ENCODE measurements around the gene ZNF554.
"Not testable (repeated sequence)": the region's sequence is repeated elsewhere in the genome, so short reads cannot be mapped to it uniquely, and the experiment has no call there.

The ZNF554 gene

GRCh38 chr19:2816641-2817040 lies 3.0 kb upstream of the ZNF554 start:
- peaks cover 24% of the 10 kb centered on the region for H3K36me3 ChIP-seq (ENCODE audit: control insufficient read depth, insufficient read depth, low read length)
- WGBS (ENCODE audit: insufficient coverage, insufficient read length): no CpG with 5 or more reads among the region's 16 CpGs
- H3K4me1 ChIP-seq (ENCODE audit: control insufficient read depth, insufficient read depth, low read length): no peaks in the 10 kb centered on the region
- H3K27me3 ChIP-seq (ENCODE audit: control insufficient read depth, insufficient read depth, low read length): no peaks in the 10 kb centered on the region
- H3K9me3 ChIP-seq (ENCODE audit: control insufficient read depth, insufficient read depth, low read length): no peaks in the 10 kb centered on the region
- no peak for DNase-seq (ENCODE audit: low read depth, low spot score)
- H3K27ac ChIP-seq (ENCODE audit: low read length): no peak overlapping the region
- no peak overlapping the region; the same call in 1 of the 2 replicates for H3K4me3 ChIP-seq (ENCODE audit: low read length)

GRCh38 chr19:2817237-2817829 lies 2.3 kb upstream of the ZNF554 start:
- not testable (repeated sequence) for H3K4me3 ChIP-seq (ENCODE audit: low read length); H3K9me3 ChIP-seq (ENCODE audit: control insufficient read depth, insufficient read depth, low read length); H3K27me3 ChIP-seq (ENCODE audit: control insufficient read depth, insufficient read depth, low read length); H3K4me1 ChIP-seq (ENCODE audit: control insufficient read depth, insufficient read depth, low read length); H3K27ac ChIP-seq (ENCODE audit: low read length); DNase-seq (ENCODE audit: low read depth, low spot score)
- H3K36me3 ChIP-seq (ENCODE audit: control insufficient read depth, insufficient read depth, low read length): peaks cover 17% of the 10 kb centered on the region
- WGBS (ENCODE audit: insufficient coverage, insufficient read length): no CpG with 5 or more reads among the region's 22 CpGs

DNA sequence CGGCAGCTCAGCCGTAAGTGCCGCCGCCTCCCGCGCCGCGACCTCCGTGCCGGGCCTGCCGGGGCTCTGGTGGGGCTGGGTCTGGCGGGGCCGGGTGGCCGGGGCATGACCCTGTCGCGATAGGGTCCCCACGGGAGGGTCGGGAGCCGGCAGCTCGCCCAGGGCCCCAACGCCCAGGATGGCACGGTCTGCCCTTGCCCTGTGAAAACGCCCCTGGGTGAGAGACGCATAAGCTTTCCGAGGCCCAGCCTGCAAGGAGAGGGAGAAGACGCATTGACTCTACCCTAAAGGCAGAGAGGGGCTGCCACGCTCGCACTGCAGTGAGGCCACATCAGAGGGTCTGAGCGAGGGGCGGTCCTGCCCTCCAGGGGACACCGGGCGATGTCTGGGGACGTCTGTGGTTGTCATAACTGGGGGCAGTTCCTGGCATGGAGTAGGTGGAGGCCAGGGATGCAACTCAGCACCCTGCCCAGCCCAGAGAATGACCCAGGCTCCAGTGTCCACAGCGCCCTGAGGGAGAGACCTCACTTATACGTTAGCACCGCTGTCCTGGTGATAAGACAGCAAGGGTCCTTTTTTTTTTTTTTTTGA lies 539 bp downstream of the ZNF554 start:
- H3K27ac ChIP-seq (ENCODE audit: low read length): no peak overlapping the region
- H3K4me3 ChIP-seq (ENCODE audit: low read length): peak overlapping the region; percentile 89
- no peaks in the 10 kb centered on the region for H3K9me3 ChIP-seq (ENCODE audit: control insufficient read depth, insufficient read depth, low read length)
- no CpG with 5 or more reads among the region's 36 CpGs for WGBS (ENCODE audit: insufficient coverage, insufficient read length)
- H3K4me1 ChIP-seq (ENCODE audit: control insufficient read depth, insufficient read depth, low read length): no peaks in the 10 kb centered on the region
- H3K36me3 ChIP-seq (ENCODE audit: control insufficient read depth, insufficient read depth, low read length): peaks cover under 1% of the 10 kb centered on the region; the same call in 1 of the 2 replicates
- no peaks in the 10 kb centered on the region for H3K27me3 ChIP-seq (ENCODE audit: control insufficient read depth, insufficient read depth, low read length)
- no peak for DNase-seq (ENCODE audit: low read depth, low spot score)

DNA sequence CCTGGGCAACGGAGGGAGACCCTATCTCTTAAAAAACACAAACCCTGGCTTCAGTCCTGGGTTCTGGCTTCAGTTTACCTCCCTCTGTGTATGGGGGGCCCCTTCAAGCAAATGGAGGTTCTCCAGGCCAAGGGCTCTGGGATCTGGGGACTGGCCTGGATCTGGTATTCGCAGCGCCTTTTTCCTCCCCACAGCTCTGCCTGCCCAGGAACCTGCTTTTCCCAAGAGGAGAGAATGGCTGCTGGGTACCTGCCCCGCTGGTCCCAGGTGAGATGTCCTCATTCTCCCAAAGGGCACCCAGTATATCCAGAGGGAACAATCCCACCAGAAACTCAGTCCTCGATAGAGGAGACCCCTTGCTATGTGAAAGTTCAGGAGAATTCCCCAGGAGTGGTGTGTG lies 3.2 kb downstream of the ZNF554 start:
- H3K9me3 ChIP-seq (ENCODE audit: control insufficient read depth, insufficient read depth, low read length): no peaks in the 10 kb centered on the region
- no peaks in the 10 kb centered on the region for H3K27me3 ChIP-seq (ENCODE audit: control insufficient read depth, insufficient read depth, low read length)
- no peak for DNase-seq (ENCODE audit: low read depth, low spot score)
- H3K4me1 ChIP-seq (ENCODE audit: control insufficient read depth, insufficient read depth, low read length): no peaks in the 10 kb centered on the region
- no CpG with 5 or more reads among the region's 5 CpGs for WGBS (ENCODE audit: insufficient coverage, insufficient read length)
- H3K27ac ChIP-seq (ENCODE audit: low read length): no peak overlapping the region
- no peaks in the 10 kb centered on the region; the same call in 1 of the 2 replicates for H3K36me3 ChIP-seq (ENCODE audit: control insufficient read depth, insufficient read depth, low read length)
- no peak overlapping the region for H3K4me3 ChIP-seq (ENCODE audit: low read length)

GRCh38 chr19:2823646-2824045 lies 4.0 kb downstream of the ZNF554 start:
- no peak for DNase-seq (ENCODE audit: low read depth, low spot score)
- no peak overlapping the region for H3K27ac ChIP-seq (ENCODE audit: low read length)
- H3K27me3 ChIP-seq (ENCODE audit: control insufficient read depth, insufficient read depth, low read length): no peaks in the 10 kb centered on the region
- no peaks in the 10 kb centered on the region; the same call in 1 of the 2 replicates for H3K36me3 ChIP-seq (ENCODE audit: control insufficient read depth, insufficient read depth, low read length)
- no peak overlapping the region for H3K4me3 ChIP-seq (ENCODE audit: low read length)
- no peaks in the 10 kb centered on the region for H3K9me3 ChIP-seq (ENCODE audit: control insufficient read depth, insufficient read depth, low read length)
- no peaks in the 10 kb centered on the region for H3K4me1 ChIP-seq (ENCODE audit: control insufficient read depth, insufficient read depth, low read length)
- WGBS (ENCODE audit: insufficient coverage, insufficient read length): no CpG with 5 or more reads among the region's 9 CpGs

DNA sequence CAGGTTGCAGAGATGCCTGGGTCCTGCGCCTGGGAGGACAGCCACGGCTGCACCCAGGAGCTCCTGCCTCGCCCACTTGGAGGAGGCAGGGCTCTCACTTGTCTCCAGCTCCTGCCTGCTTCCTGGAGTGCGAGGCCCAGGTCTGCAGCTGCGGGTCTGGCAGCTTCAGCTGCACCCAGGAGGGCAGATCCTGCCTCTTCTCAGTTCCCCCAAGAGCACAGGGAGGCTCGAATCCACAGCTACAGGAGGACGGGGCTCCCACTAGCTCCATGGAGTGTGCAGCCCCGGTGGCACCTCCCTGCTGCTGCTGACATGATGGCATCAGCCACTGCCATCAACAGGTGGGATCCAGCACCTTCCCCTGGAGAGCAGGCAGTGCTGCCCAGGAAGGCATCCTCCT lies 4.5 kb downstream of the ZNF554 start:
- Histone ChIP-seq H3K36me3 (ENCODE audit: control insufficient read depth, insufficient read depth, low read length) (no peaks in the 10 kb centered on the region; the same call in 1 of the 2 replicates), H3K4me3 (ENCODE audit: low read length) (no peak overlapping the region), H3K4me1 (ENCODE audit: control insufficient read depth, insufficient read depth, low read length) (no peaks in the 10 kb centered on the region), H3K9me3 (ENCODE audit: control insufficient read depth, insufficient read depth, low read length) (no peaks in the 10 kb centered on the region), H3K27ac (ENCODE audit: low read length) (no peak overlapping the region), H3K27me3 (ENCODE audit: control insufficient read depth, insufficient read depth, low read length) (no peaks in the 10 kb centered on the region)
- no CpG with 5 or more reads among the region's 8 CpGs for WGBS (ENCODE audit: insufficient coverage, insufficient read length)
- DNase-seq (ENCODE audit: low read depth, low spot score): no peak

DNA sequence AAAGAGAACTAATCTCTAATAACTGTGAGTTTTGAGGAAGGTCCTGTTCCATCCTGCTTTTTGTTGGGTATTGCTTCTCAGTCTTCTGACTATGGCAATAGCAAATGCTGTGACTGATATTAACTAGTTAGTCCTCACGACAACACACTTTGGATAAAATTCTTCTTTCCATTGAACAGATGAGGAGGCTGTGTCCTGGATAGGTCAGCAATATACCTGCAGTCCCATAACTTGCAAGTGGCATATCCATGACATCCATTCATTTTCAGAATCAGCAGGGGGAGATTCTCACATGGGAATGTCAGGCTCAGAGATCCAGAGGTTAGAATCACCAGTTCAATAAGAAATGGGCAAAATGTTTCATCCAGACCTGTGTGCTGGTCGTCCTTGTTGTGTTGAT lies 7.4 kb downstream of the ZNF554 start:
- H3K9me3 ChIP-seq (ENCODE audit: control insufficient read depth, insufficient read depth, low read length): no peaks in the 10 kb centered on the region
- WGBS (ENCODE audit: insufficient coverage, insufficient read length): no CpG with 5 or more reads among the region's 2 CpGs
- H3K4me3 ChIP-seq (ENCODE audit: low read length): no peak overlapping the region
- DNase-seq (ENCODE audit: low read depth, low spot score): no peak
- no peaks in the 10 kb centered on the region for H3K4me1 ChIP-seq (ENCODE audit: control insufficient read depth, insufficient read depth, low read length)
- no peaks in the 10 kb centered on the region; the same call in 1 of the 2 replicates for H3K36me3 ChIP-seq (ENCODE audit: control insufficient read depth, insufficient read depth, low read length)
- no peak overlapping the region for H3K27ac ChIP-seq (ENCODE audit: low read length)
- no peaks in the 10 kb centered on the region for H3K27me3 ChIP-seq (ENCODE audit: control insufficient read depth, insufficient read depth, low read length)

DNA sequence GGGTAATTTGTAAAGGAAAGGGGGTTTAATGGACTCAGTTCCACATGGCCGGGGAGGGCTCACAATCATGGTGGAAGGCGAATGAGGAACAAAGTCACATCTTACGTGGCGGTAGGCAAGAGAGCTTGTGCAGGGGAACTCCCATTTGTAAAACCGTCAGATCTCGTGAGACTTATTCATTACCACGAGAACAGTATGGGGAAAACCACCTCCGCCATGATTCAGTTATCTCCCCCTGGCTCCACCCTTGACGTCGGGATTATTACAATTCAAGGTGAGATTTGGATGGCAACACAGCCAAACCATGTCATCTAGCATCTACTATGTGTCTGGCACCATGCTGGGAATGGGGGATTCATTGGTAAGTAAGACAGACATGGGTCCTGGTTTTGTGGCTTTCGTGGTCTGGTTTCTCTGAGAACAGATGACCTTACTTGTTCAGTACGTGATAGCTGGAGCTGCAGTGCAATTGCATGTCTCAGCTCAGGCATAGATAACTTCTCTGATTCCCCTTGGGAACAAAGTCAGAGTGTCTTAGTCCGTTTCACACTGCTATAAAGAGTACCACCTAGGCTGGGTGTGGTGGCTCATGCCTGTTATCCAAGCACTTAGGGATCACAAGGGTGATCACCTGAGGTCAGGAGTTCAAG lies 8.3 kb downstream of the ZNF554 start:
- H3K4me3 ChIP-seq (ENCODE audit: low read length): no peak overlapping the region
- peaks cover 4% of the 10 kb centered on the region for H3K9me3 ChIP-seq (ENCODE audit: control insufficient read depth, insufficient read depth, low read length)
- no peak overlapping the region for H3K27ac ChIP-seq (ENCODE audit: low read length)
- no CpG with 5 or more reads among the region's 13 CpGs for WGBS (ENCODE audit: insufficient coverage, insufficient read length)
- H3K27me3 ChIP-seq (ENCODE audit: control insufficient read depth, insufficient read depth, low read length): no peaks in the 10 kb centered on the region
- no peak for DNase-seq (ENCODE audit: low read depth, low spot score)
- H3K4me1 ChIP-seq (ENCODE audit: control insufficient read depth, insufficient read depth, low read length): no peaks in the 10 kb centered on the region
- H3K36me3 ChIP-seq (ENCODE audit: control insufficient read depth, insufficient read depth, low read length): no peaks in the 10 kb centered on the region; the same call in 1 of the 2 replicates

GRCh38 chr19:2834294-2834871 lies 14.7 kb downstream of the ZNF554 start:
- H3K9me3 ChIP-seq (ENCODE audit: control insufficient read depth, insufficient read depth, low read length): peaks cover 15% of the 10 kb centered on the region
- H3K36me3 ChIP-seq (ENCODE audit: control insufficient read depth, insufficient read depth, low read length): peaks cover 2% of the 10 kb centered on the region; the same call in 1 of the 2 replicates

GRCh38 chr19:2837430-2837829 lies 17.8 kb downstream of the ZNF554 start:
- DNase-seq (ENCODE audit: low read depth, low spot score): no peak
- Histone ChIP-seq H3K36me3 (ENCODE audit: control insufficient read depth, insufficient read depth, low read length) (peaks cover 2% of the 10 kb centered on the region; the same call in 1 of the 2 replicates), H3K9me3 (ENCODE audit: control insufficient read depth, insufficient read depth, low read length) (peaks cover 13% of the 10 kb centered on the region)

More at GRCh38 chr19:2834294-2834871, 14.7 kb downstream of the ZNF554 start:
- H3K4me1 ChIP-seq (ENCODE audit: control insufficient read depth, insufficient read depth, low read length): no peaks in the 10 kb centered on the region
- H3K27ac ChIP-seq (ENCODE audit: low read length): no peak overlapping the region
- H3K4me3 ChIP-seq (ENCODE audit: low read length): no peak overlapping the region
- WGBS (ENCODE audit: insufficient coverage, insufficient read length): no CpG with 5 or more reads among the region's 19 CpGs
- no peaks in the 10 kb centered on the region for H3K27me3 ChIP-seq (ENCODE audit: control insufficient read depth, insufficient read depth, low read length)
- DNase-seq (ENCODE audit: low read depth, low spot score): no peak

More at GRCh38 chr19:2837430-2837829, 17.8 kb downstream of the ZNF554 start:
- WGBS (ENCODE audit: insufficient coverage, insufficient read length): no CpG with 5 or more reads among the region's 4 CpGs
- Histone ChIP-seq H3K27ac (ENCODE audit: low read length) (no peak overlapping the region), H3K4me3 (ENCODE audit: low read length) (no peak overlapping the region), H3K4me1 (ENCODE audit: control insufficient read depth, insufficient read depth, low read length) (no peaks in the 10 kb centered on the region), H3K27me3 (ENCODE audit: control insufficient read depth, insufficient read depth, low read length) (no peaks in the 10 kb centered on the region)
